Brain microvascular endothelial cell (primary cell): Measurements from ENCODE around the gene FNTB.

Source experiments
- DNase-seq: peaks from one replicate; pipeline ENCODE4 v3.0.0-alpha.2; 2020
- H3K27ac ChIP-seq: fragments of 250-450 bp; sonication (Bioruptor Pico); 2 replicates; pipeline ENCODE4 v1.5.1; 2020; ENCODE audit warnings: mild to moderate bottlenecking, moderate library complexity
- H3K27me3 ChIP-seq: fragments of 250-450 bp; sonication (Bioruptor Pico); replicated peaks from 2 replicates; pipeline ENCODE4 v1.5.1; 2020; ENCODE audit warnings: mild to moderate bottlenecking
- H3K36me3 ChIP-seq: fragments of 250-450 bp; sonication (Bioruptor Pico); replicated peaks from 2 replicates; pipeline ENCODE4 v1.5.1; 2020; ENCODE audit warnings: mild to moderate bottlenecking
- H3K4me3 ChIP-seq: 2 replicates; pipeline ENCODE4 v1.5.1; 2011; ENCODE audit warnings: low read depth, mild to moderate bottlenecking, control low read depth, low read length, moderate library complexity
- in situ Hi-C: cut with HindIII; loops from 2 replicates; pipeline ENCODE4 v1.10.0; 2017; ENCODE audit warnings: low sequenced_read_pairs, low pct_ligation_motif_present
- TF ChIP-seq, protein P1 (sequence below): IDR thresholded peaks from 2 replicates; pipeline ENCODE4 v1.5.1; 2011; ENCODE audit warnings: low read depth, mild to moderate bottlenecking, moderate library complexity, low read length, control low read depth, inconsistent platforms; ENCODE audit errors: missing control alignments

The FNTB gene

DNA sequence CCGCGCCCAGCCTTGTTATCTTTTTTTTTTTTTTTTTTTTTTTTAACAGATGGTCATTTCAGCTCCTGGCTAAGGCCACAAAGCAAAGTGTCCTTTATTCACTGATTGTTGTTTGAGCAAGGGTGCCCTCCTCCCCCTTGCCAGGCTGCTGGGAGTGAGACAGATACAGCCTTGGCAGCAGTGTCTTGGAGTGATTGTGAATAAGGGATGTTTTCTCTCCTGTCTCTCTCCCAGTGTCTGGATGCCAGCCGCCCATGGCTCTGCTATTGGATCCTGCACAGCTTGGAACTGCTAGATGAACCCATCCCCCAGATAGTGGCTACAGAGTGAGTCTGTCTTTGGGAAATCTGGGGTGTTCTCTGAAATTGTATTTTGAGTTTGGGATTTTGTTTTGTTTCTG is 28.7 kb downstream of the FNTB start:
- Histone ChIP-seq H3K27me3 (no peaks in the 10 kb centered on the region), H3K36me3 (peaks cover 14% of the 10 kb centered on the region), H3K27ac (no peak overlapping the region), H3K4me3 (no peak overlapping the region)
- TF ChIP-seq, protein P1, sequence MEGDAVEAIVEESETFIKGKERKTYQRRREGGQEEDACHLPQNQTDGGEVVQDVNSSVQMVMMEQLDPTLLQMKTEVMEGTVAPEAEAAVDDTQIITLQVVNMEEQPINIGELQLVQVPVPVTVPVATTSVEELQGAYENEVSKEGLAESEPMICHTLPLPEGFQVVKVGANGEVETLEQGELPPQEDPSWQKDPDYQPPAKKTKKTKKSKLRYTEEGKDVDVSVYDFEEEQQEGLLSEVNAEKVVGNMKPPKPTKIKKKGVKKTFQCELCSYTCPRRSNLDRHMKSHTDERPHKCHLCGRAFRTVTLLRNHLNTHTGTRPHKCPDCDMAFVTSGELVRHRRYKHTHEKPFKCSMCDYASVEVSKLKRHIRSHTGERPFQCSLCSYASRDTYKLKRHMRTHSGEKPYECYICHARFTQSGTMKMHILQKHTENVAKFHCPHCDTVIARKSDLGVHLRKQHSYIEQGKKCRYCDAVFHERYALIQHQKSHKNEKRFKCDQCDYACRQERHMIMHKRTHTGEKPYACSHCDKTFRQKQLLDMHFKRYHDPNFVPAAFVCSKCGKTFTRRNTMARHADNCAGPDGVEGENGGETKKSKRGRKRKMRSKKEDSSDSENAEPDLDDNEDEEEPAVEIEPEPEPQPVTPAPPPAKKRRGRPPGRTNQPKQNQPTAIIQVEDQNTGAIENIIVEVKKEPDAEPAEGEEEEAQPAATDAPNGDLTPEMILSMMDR: no peak
- in situ Hi-C loops: no loop called here
- DNase-seq: no peak

DNA sequence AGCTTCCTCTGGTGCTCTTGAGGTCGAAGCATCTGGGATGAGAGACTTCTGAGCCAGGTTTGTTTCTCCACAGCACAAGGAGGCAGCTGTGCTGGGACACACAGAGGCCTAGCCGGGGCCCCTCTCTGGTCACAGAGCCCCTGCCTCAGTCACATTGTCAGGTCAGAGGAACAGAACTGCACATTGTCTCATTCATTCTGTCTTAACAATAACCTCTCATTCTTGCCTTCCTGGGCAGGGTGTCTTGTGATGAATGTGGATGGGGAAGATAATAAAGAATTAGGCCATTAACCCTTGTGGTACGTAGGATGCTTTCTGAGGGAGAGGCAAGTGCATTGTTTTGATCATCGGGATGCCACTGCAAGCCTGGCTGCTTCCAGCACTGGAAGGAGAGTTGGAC is 29.8 kb downstream of the FNTB start:
- H3K4me3 ChIP-seq: no peak overlapping the region
- in situ Hi-C loops: no loop called here
- TF ChIP-seq, protein P1: no peak
- DNase-seq: no peak
- no peak overlapping the region for H3K27ac ChIP-seq
- no peaks in the 10 kb centered on the region for H3K27me3 ChIP-seq
- peaks cover 14% of the 10 kb centered on the region for H3K36me3 ChIP-seq

DNA sequence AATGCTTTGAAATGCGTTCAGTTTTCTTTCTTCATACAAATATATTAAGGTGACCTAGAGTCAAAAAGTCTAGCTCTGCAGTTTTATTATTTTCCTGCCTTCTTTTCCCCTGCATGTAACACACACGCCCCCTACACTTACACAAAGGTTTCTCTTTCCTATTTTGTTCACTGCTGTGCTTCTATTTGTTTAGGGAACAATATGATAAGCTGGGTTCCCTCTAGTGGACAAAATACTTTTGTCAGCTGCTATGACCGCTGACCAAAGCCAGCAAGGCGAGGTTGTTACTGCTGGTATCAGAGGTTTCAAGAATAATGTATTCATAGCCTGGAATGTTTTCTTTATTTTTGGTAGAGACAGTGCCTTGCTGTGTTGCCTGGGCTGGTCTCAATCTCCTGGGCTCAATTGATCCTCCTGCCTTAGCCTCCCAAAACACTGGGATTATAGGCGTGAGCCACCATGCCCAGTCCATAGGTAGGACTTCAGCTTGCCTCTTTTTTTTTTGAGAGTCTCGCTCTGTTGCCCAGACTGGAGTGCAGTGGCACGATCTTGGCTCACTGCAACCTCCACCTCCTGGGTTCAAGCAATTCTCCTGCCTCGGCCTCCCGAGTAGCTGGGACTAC is 33.4 kb downstream of the FNTB start:
- TF ChIP-seq, protein P1: peak; percentile 81
- peak; percentile 72 for DNase-seq
- no peak overlapping the region for H3K27ac ChIP-seq

DNA sequence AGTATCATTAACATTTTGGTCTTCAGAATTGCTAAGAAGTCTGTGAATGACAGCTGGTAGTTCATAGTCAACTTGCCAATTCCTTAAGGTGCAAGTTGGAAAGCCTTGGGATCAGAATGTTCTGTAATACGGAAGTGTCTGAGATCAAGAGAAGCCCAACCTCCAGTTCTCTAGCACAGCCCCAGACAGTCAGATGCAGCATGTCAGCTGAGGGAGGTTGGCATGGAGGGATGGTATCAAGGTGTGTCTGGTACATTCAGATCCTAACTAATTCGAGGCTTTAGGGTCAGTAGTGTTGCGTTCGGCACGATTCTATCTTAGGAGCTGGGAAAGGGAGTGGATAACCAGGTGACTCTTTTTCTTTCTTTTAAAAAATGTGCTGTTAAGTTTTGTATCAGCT is 38.3 kb downstream of the FNTB start:
- no peak overlapping the region for H3K27ac ChIP-seq
- H3K4me3 ChIP-seq: no peak overlapping the region
- in situ Hi-C loops: no loop called here
- TF ChIP-seq, protein P1: no peak
- H3K36me3 ChIP-seq: peaks cover 3% of the 10 kb centered on the region
- H3K27me3 ChIP-seq: no peaks in the 10 kb centered on the region
- DNase-seq: no peak

More for the DNA sequence above, 33.4 kb downstream of the FNTB start:
- Histone ChIP-seq H3K27me3 (no peaks in the 10 kb centered on the region), H3K4me3 (no peak overlapping the region), H3K36me3 (peaks cover 7% of the 10 kb centered on the region)
- in situ Hi-C loops: no loop called here

DNA sequence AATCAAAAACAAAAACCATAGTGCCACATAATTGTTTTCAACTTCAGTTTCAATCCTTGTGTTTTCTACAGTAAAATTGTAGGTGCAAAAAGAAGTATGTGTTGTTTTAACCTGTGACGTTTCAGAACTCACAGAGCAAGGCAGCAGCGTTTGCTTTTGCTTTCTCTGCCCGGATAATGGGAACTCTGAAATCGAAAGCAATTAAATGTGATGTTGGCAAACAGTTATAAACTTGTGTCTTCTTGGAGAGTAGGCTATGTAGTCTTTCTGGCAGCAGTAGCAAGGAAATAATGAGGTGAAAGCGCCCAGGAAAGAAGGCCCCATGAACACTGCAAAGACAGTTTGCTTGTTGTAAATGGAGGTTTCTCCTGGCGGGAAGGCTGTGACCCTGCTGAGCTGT is 39.1 kb downstream of the FNTB start:
- in situ Hi-C loops: no loop called here
- Histone ChIP-seq H3K4me3 (no peak overlapping the region), H3K27ac (no peak overlapping the region), H3K27me3 (no peaks in the 10 kb centered on the region), H3K36me3 (peaks cover 3% of the 10 kb centered on the region)
- no peak for DNase-seq
- TF ChIP-seq, protein P1: no peak

DNA sequence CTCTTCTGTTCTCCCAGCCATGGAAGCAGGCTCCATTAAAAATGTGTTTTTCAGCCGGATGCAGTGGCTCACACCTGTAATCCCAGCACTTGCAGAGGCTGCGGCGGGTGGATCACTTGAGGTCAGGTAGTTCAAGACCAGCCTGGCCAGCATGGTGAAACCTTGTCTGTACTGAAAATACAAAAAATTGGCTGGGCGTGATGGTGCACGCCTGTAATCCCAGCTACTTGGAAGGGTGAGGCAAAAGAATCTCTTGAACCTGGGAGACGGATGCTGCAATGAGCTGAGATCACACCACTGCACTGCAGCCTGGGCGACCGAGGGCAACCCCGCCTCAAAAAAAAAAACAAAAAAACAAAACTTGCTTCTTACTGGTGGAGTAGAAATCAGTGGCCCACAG is 39.8 kb downstream of the FNTB start:
- in situ Hi-C loops: no loop called here
- DNase-seq: no peak
- Histone ChIP-seq H3K27me3 (no peaks in the 10 kb centered on the region), H3K27ac (no peak overlapping the region), H3K36me3 (peaks cover 3% of the 10 kb centered on the region), H3K4me3 (no peak overlapping the region)
- TF ChIP-seq, protein P1: no peak
